Spleen (tissue), 7 donors: ENCODE measurements around the gene CPLX3.

Source experiments
- CTCF ChIP-seq, 11 experiments: fragments of 200-600 bp in 7 of 11; fragments of 450-650 bp in 4 of 11; sonication (generic) in 4 of 11; IDR thresholded peaks in 8 of 11; conservative IDR thresholded peaks in 3 of 11; 1 replicate in 7 of 11; 2 replicates in 4 of 11; pipeline versions ENCODE4 v1.4.0 to v1.8.0; 2016 to 2021; ENCODE audit warnings: antibody characterized with exemption in 11 of 11, inconsistent platforms in 4 of 11, mild to moderate bottlenecking in 1 of 11
- POLR2A ChIP-seq, 3 donors: fragments of 450-650 bp; IDR thresholded peaks; one replicate each; pipeline ENCODE4 v1.5.1; 2017; ENCODE audit warnings: antibody characterized with exemption in 3 of 3, mild to moderate bottlenecking in 1 of 3
- donor health status: DM: no; HTN: no; CAD: no; lungs with moderate emphysema.
- donor health status: DM: no; HTN: no; CAD: no.
- donor health status: DM: no; HTN: no; CAD: no.

- TF ChIP-seq CTCF (IDR thresholded peaks at IDR 0.05 in 8 of 11, conservative IDR thresholded peaks at IDR 0.05 in 3 of 11) (no peak), POLR2A (IDR thresholded peaks at IDR 0.05) (no peak)
Observed at GRCh38 chr15:74824976-74825375, 1.5 kb upstream of the CPLX3 start.
